A673 (cell line): Measurements from ENCODE around the gene ASTN1. TPM values are rescaled to one million over a fixed set of nuclear protein-coding genes. Genes with fewer than 3 reads are reported as not detected.

Source experiments
- BruUV-seq: library from RNA; stranded (reverse); fragments of 400-500 nt; replicated peaks from 2 replicates; lab custom pipeline; 2021; lab: Mats Ljungman, UMichigan
- CTCF ChIA-PET: fragments of 300-600 bp; sonication (Branson Sonifier 250); formaldehyde crosslinking; loops from one replicate; lab custom pipeline; 2022; ENCODE audit warnings: antibody characterized with exemption; lab: Charles Lee
- POLR2A ChIA-PET: fragments of 300-600 bp; sonication (Branson Sonifier 250); formaldehyde crosslinking; loops from one replicate; lab custom pipeline; 2022; ENCODE audit warnings: antibody characterized with exemption; ENCODE audit not compliant: low non-redundant PET; lab: Charles Lee
- DNase-seq: peaks from one replicate; pipeline ENCODE4 v3.0.0-alpha.2; 2015; ENCODE audit warnings: low spot score
- H3K27ac ChIP-seq: fragments of 200-600 bp; sonication (generic); 2 replicates; pipeline ENCODE4 v1.5.1; 2016; ENCODE audit warnings: mixed run types, low read depth, mild to moderate bottlenecking, mixed read lengths, antibody characterized with exemption, low read length; ENCODE audit not compliant: poor library complexity, severe bottlenecking
- H3K27me3 ChIP-seq: fragments of 200-600 bp; sonication (generic); replicated peaks from 2 replicates; pipeline ENCODE4 v1.6.1; 2017; ENCODE audit warnings: mixed run types, low read depth, mild to moderate bottlenecking, mixed read lengths, antibody characterized with exemption, low read length; ENCODE audit not compliant: insufficient read depth, poor library complexity
- H3K36me3 ChIP-seq: fragments of 200-600 bp; sonication (generic); 2 replicates; pipeline ENCODE4 v1.6.1; 2016; ENCODE audit warnings: mixed run types, mild to moderate bottlenecking, mixed read lengths, antibody characterized with exemption, low read length; ENCODE audit not compliant: insufficient read depth, poor library complexity, severe bottlenecking
- H3K4me1 ChIP-seq: fragments of 200-600 bp; sonication (generic); 2 replicates; pipeline ENCODE4 v1.6.1; 2017; ENCODE audit warnings: mixed run types, mild to moderate bottlenecking, mixed read lengths, antibody characterized with exemption, low read length; ENCODE audit not compliant: insufficient read depth, poor library complexity, severe bottlenecking
- H3K4me3 ChIP-seq: fragments of 200-600 bp; sonication (generic); 2 replicates; pipeline ENCODE4 v1.5.1; 2016; ENCODE audit warnings: low read depth, mixed run types, mild to moderate bottlenecking, mixed read lengths, low read length; ENCODE audit not compliant: poor library complexity, severe bottlenecking
- H3K9me3 ChIP-seq: fragments of 200-600 bp; sonication (generic); 2 replicates; pipeline ENCODE4 v1.6.1; 2016; ENCODE audit warnings: mixed run types, low read depth, mild to moderate bottlenecking, mixed read lengths, antibody characterized with exemption, low read length; ENCODE audit not compliant: poor library complexity, severe bottlenecking
- CTCF ChIP-seq: fragments of 300-800, 200-600 bp; sonication (generic); conservative IDR thresholded peaks from 2 replicates; pipeline ENCODE4 v1.5.1; 2017; ENCODE audit warnings: low read depth, mild to moderate bottlenecking, antibody characterized with exemption, low read length, moderate library complexity, mixed read lengths
- EZH2 ChIP-seq: fragments of 200-600 bp; sonication (generic); IDR thresholded peaks from 2 replicates; pipeline ENCODE4 v1.6.1; 2017; ENCODE audit warnings: borderline replicate concordance, low read depth, mild to moderate bottlenecking, mixed read lengths, antibody characterized with exemption, low read length; ENCODE audit not compliant: poor library complexity, severe bottlenecking
- intact Hi-C: fragments of 100-400 bp; cut with micrococcal nuclease; formaldehyde crosslinking; loops from one replicate; pipeline ENCODE4 v1.10.0; 2022; ENCODE audit not compliant: unreplicated experiment
- total RNA-seq: library from RNA; stranded (reverse); gene quantifications from 2 replicates; pipeline ENCODE4 v1.2.3, GENCODE V29; 2021

Gene ASTN1
- total RNA-seq, 1 experiment from 2014 or later = 0.41 TPM

- ChIA-PET CTCF (no interaction called here), POLR2A (interaction anchor here (0.8 kb wide), 1 partner anchor 310 kb away, joined by 4 read pairs; no protein-coding TSS in a partner anchor)
- H3K36me3 ChIP-seq = no peaks in the 10 kb centered on the region
- DNase-seq = no peak
- no peak overlapping the region for H3K27ac ChIP-seq
- TF ChIP-seq CTCF (no peak), EZH2 (no peak)
- intact Hi-C loops = no loop called here
- H3K4me3 ChIP-seq = no peak overlapping the region
- no TSS peak for BruUV-seq
- no peaks in the 10 kb centered on the region for H3K4me1 ChIP-seq
- H3K27me3 ChIP-seq = peaks cover 30% of the 10 kb centered on the region
- H3K9me3 ChIP-seq = no peaks in the 10 kb centered on the region
These were observed 75.5 kb downstream of the ASTN1 start for GRCh38 chr1:177088966-177089365.

- ChIA-PET CTCF (no interaction called here), POLR2A (no interaction called here)
- no peaks in the 10 kb centered on the region for H3K36me3 ChIP-seq
- TF ChIP-seq CTCF (no peak), EZH2 (no peak)
- DNase-seq = no peak
- peaks cover 67% of the 10 kb centered on the region for H3K27me3 ChIP-seq
- BruUV-seq = no TSS peak
- H3K4me1 ChIP-seq = peaks cover 5% of the 10 kb centered on the region
- H3K27ac ChIP-seq = no peak overlapping the region
- no peaks in the 10 kb centered on the region for H3K9me3 ChIP-seq
- H3K4me3 ChIP-seq = no peak overlapping the region
- intact Hi-C loops = no loop called here
These were observed 81.4 kb downstream of the ASTN1 start for GRCh38 chr1:177082855-177083693.

- Histone ChIP-seq H3K27me3 (peaks cover 62% of the 10 kb centered on the region), H3K9me3 (no peaks in the 10 kb centered on the region), H3K27ac (no peak overlapping the region), H3K4me3 (no peak overlapping the region), H3K36me3 (no peaks in the 10 kb centered on the region), H3K4me1 (peaks cover 5% of the 10 kb centered on the region)
- intact Hi-C loops = no loop called here
- TF ChIP-seq EZH2 = no peak
- no peak for TF ChIP-seq CTCF
- ChIA-PET POLR2A (no interaction called here), CTCF (no interaction called here)
- no TSS peak for BruUV-seq
- peak; percentile 88 for DNase-seq
These were observed 83.9 kb downstream of the ASTN1 start for GRCh38 chr1:177080564-177080963.
